K562 (cell line): ENCODE results near the gene VEGFC. TPM values are rescaled to one million over a fixed set of nuclear protein-coding genes. Genes with fewer than 3 reads are reported as not detected.

Source experiments
- CHD7 ChIP-seq: fragments of 200-600 bp; sonication (generic); IDR thresholded peaks from one replicate; pipeline ENCODE4 v1.6.1; 2012; ENCODE audit warnings: mild to moderate bottlenecking, low read depth, low read length, inconsistent platforms
- ELF4 ChIP-seq: fragments of 450-650 bp; formaldehyde crosslinking; IDR thresholded peaks from 2 replicates; pipeline ENCODE4 v1.4.0; 2022; ENCODE audit warnings: missing genetic modification characterization
- HDAC1 ChIP-seq, 2 experiments: fragments of 450-650 bp; IDR thresholded peaks; 2 replicates each; pipeline ENCODE4 v1.6.1; 2016 to 2017; ENCODE audit warnings: inconsistent platforms in 1 of 2, mild to moderate bottlenecking in 1 of 2, moderate library complexity in 1 of 2
- POLR2B ChIP-seq: fragments of 450-650 bp; IDR thresholded peaks from 2 replicates; pipeline ENCODE4 v1.6.1; 2018; ENCODE audit warnings: low read depth; ENCODE audit not compliant: partially characterized antibody
- THAP7 ChIP-seq: fragments of 250-450 bp; sonication (Bioruptor Pico); IDR thresholded peaks from 2 replicates; pipeline ENCODE4 v1.5.0; 2021
- ZBTB43 ChIP-seq: sonication (generic); formaldehyde crosslinking; IDR thresholded peaks from 2 replicates; pipeline ENCODE4 v1.8.0; 2023; ENCODE audit warnings: mild to moderate bottlenecking, missing genetic modification reagents
- ZNF253 ChIP-seq: fragments of 250-450 bp; sonication (Bioruptor Pico); conservative IDR thresholded peaks from 2 replicates; pipeline ENCODE4 v1.6.1; 2021; ENCODE audit warnings: mild to moderate bottlenecking
- ZNF445 ChIP-seq: fragments of 250-450 bp; sonication (Bioruptor Pico); IDR thresholded peaks from 2 replicates; pipeline ENCODE4 v1.4.0; 2020; ENCODE audit warnings: low read depth, mild to moderate bottlenecking, moderate library complexity
- ZNF507 ChIP-seq: conservative IDR thresholded peaks from 2 replicates; pipeline ENCODE4 v1.6.1; 2017; ENCODE audit warnings: missing genetic modification characterization, missing compliant biosample characterization
- polyA plus RNA-seq, 8 experiments: library from polyadenylated mRNA; depleted of rRNA in 4 of 8; stranded (reverse) in 5 of 8; unstranded in 3 of 8; fragments of >200 nt; fragmentation: Nextera tagmentation in 2 of 8; fragmentation: Illumina TruSeq in 1 of 8; extraction: Ambion mirVana in 2 of 8; extraction: Trizol in 1 of 8; gene quantifications; 2 replicates each; pipeline versions ENCODE4 v1.2.1 to v1.2.3, GENCODE V29; 2011 to 2014; ENCODE audit warnings: inconsistent platforms in 1 of 8, missing spikeins in 1 of 8
- total RNA-seq, 7 experiments: library from RNA; depleted of rRNA in 6 of 7; stranded (reverse); fragments of >200 nt in 6 of 7; fragmentation: Illumina TruSeq in 2 of 7; extraction: Trizol in 2 of 7; gene quantifications; 2 replicates each; pipeline versions ENCODE4 v1.2.1 to v1.2.3, GENCODE V29; 2011 to 2021; ENCODE audit warnings: low replicate concordance in 1 of 7

The VEGFC gene
- total and polyA plus RNA-seq, 9 of the 15 experiments (the other 6 are each of a cell fraction or from before 2014, with no cell fraction given), result not detected

GRCh38 chr4:176767183-176767582, 25.5 kb downstream of the VEGFC start (continued):
- TF ChIP-seq CHD7 (no peak), ELF4 (CRISPR knock-in tag) (no peak), THAP7 (CRISPR knock-in tag) (no peak), HDAC1 (IDR thresholded peaks at IDR 0.05) (no peak), ZNF253 (CRISPR knock-in tag) (no peak), POLR2B (no peak), ZNF507 (tag) (no peak), ZNF445 (no peak), ZBTB43 (CRISPR knock-in tag) (no peak)
